Right hindlimb (tissue), 1 donor: ENCODE results near the gene CDC45.

Source experiments
- DNase-seq: peaks from one replicate; pipeline ENCODE4 v3.0.0-alpha.2; 2018

The CDC45 gene

GRCh38 chr22:19568337-19569275 lies 88.9 kb downstream of the CDC45 start:
- no peak for DNase-seq

- DNase-seq: no peak
These were observed 89.5 kb downstream of the CDC45 start for GRCh38 chr22:19569276-19569640.

- DNase-seq: no peak
These were observed 90.3 kb downstream of the CDC45 start for GRCh38 chr22:19569976-19570375.
